ENCODE results near the gene THAP6.

DNA sequence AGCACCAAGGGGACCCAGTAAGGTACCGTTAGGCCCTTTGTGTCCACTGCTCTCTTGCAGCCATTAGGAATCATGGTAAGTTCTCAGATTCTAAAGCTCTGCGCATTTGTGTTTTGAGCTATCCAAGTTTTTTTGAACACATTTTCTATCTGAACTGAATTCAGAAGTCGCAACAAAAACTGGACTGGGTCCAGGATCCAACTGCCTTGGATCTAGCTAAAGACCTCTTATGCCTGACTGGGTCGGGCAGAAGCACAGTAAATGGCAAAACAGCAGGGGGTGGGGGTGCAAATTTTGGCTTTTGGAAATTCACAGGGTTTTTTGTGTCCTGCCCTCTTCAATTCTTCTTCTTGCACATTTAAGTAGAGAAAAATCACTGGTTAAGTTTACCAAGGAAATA lies 30.1 kb upstream of the THAP6 start:
- TF ChIP-seq, protein P1, sequence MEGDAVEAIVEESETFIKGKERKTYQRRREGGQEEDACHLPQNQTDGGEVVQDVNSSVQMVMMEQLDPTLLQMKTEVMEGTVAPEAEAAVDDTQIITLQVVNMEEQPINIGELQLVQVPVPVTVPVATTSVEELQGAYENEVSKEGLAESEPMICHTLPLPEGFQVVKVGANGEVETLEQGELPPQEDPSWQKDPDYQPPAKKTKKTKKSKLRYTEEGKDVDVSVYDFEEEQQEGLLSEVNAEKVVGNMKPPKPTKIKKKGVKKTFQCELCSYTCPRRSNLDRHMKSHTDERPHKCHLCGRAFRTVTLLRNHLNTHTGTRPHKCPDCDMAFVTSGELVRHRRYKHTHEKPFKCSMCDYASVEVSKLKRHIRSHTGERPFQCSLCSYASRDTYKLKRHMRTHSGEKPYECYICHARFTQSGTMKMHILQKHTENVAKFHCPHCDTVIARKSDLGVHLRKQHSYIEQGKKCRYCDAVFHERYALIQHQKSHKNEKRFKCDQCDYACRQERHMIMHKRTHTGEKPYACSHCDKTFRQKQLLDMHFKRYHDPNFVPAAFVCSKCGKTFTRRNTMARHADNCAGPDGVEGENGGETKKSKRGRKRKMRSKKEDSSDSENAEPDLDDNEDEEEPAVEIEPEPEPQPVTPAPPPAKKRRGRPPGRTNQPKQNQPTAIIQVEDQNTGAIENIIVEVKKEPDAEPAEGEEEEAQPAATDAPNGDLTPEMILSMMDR (IDR thresholded peaks at IDR 0.05) = no peak
- TF ChIP-seq POLR2AphosphoS5 (IDR thresholded peaks at IDR 0.05) = no peak
- TF ChIP-seq POLR2A (IDR thresholded peaks at IDR 0.05; ENCODE audit: low read depth) = no peak
